ENCODE results near the gene SCMH1. TPM values are rescaled to one million over a fixed set of nuclear protein-coding genes. Genes with fewer than 3 reads are reported as not detected.

Gene SCMH1
- total RNA-seq, 1 experiment from 2014 or later = 19.4 TPM

- Mint-ChIP-seq H3K9me3 (no peaks in the 10 kb centered on the region), H3K27ac (no peak overlapping the region), H3K4me1 (peaks cover 5% of the 10 kb centered on the region), H3K36me3 (no peaks in the 10 kb centered on the region), H3K27me3 (ENCODE audit: low read depth) (no peaks in the 10 kb centered on the region), H3K4me3 (no peak overlapping the region)
- ATAC-seq (no peak), DNase-seq (ENCODE audit: low spot score) (no peak)
- no peak for TF ChIP-seq NR1H2 (CRISPR knock-in tag; IDR thresholded peaks at IDR 0.05)
- no peak for TF ChIP-seq E2F1 (CRISPR knock-in tag; IDR thresholded peaks at IDR 0.05)
- no peak for TF ChIP-seq PREB (CRISPR knock-in tag; IDR thresholded peaks at IDR 0.05; ENCODE audit: borderline replicate concordance)
- no peak for TF ChIP-seq JUN (CRISPR knock-in tag; IDR thresholded peaks at IDR 0.05)
- TF ChIP-seq GRHL2 (CRISPR knock-in tag; IDR thresholded peaks at IDR 0.05; ENCODE audit: insufficient replicate concordance, severe bottlenecking) = no peak
- TF ChIP-seq RELA (CRISPR knock-in tag; IDR thresholded peaks at IDR 0.05; ENCODE audit: borderline replicate concordance) = no peak
- no peak for TF ChIP-seq ELF4 (CRISPR knock-in tag; IDR thresholded peaks at IDR 0.05; ENCODE audit: low read depth)
- TF ChIP-seq OVOL2 (CRISPR knock-in tag; IDR thresholded peaks at IDR 0.05; ENCODE audit: borderline replicate concordance) = no peak
- no peak for TF ChIP-seq ZBTB21 (CRISPR knock-in tag; IDR thresholded peaks at IDR 0.05; ENCODE audit: borderline replicate concordance)
- TF ChIP-seq TEAD4 (CRISPR knock-in tag; IDR thresholded peaks at IDR 0.05) = no peak
- no peak for TF ChIP-seq IRF2 (CRISPR knock-in tag; IDR thresholded peaks at IDR 0.05; ENCODE audit: borderline replicate concordance, low read depth)
- no peak for TF ChIP-seq MAX (CRISPR knock-in tag; IDR thresholded peaks at IDR 0.05)
- no peak for TF ChIP-seq CTCF (IDR thresholded peaks at IDR 0.05)
- TF ChIP-seq NR3C1 (CRISPR knock-in tag; conservative IDR thresholded peaks at IDR 0.05; ENCODE audit: low read depth) = no peak
- TF ChIP-seq CBFB (CRISPR knock-in tag; IDR thresholded peaks at IDR 0.05; ENCODE audit: low read depth) = no peak
- no peak for TF ChIP-seq TP53 (CRISPR knock-in tag; IDR thresholded peaks at IDR 0.05)
- POLR2A ChIA-PET = no interaction called here
- CTCF ChIA-PET = no interaction called here
These were observed 143.2 kb downstream of the SCMH1 start for GRCh38 chr1:41098730-41099460.

- H3K36me3 Mint-ChIP-seq = no peaks in the 10 kb centered on the region
- H3K9me3 Mint-ChIP-seq = no peaks in the 10 kb centered on the region
- DNase-seq (ENCODE audit: low spot score) = no peak
- H3K27me3 Mint-ChIP-seq (ENCODE audit: low read depth) = no peaks in the 10 kb centered on the region
- H3K27ac Mint-ChIP-seq = no peak overlapping the region
- H3K4me1 Mint-ChIP-seq = no peaks in the 10 kb centered on the region
- no peak overlapping the region for H3K4me3 Mint-ChIP-seq
- ChIA-PET CTCF (interaction anchor here (0.5 to 0.9 kb wide), 2 partner anchors 11 to 1903 kb away, joined by 3 read pairs; no protein-coding TSS in a partner anchor), POLR2A (no interaction called here)
- no peak for ATAC-seq
- TF ChIP-seq MYBL2 (CRISPR knock-in tag; IDR thresholded peaks at IDR 0.05) (no peak), FOXJ3 (CRISPR knock-in tag; IDR thresholded peaks at IDR 0.05; ENCODE audit: borderline replicate concordance) (no peak), ZMAT4 (CRISPR knock-in tag; IDR thresholded peaks at IDR 0.05) (no peak), NFYB (CRISPR knock-in tag; conservative IDR thresholded peaks at IDR 0.05; ENCODE audit: low read depth) (no peak), STAT6 (CRISPR knock-in tag; conservative IDR thresholded peaks at IDR 0.05; ENCODE audit: low read depth) (no peak), FOXK1 (CRISPR knock-in tag; IDR thresholded peaks at IDR 0.05) (no peak), GABPB1 (CRISPR knock-in tag; IDR thresholded peaks at IDR 0.05) (no peak), TP53 (CRISPR knock-in tag; IDR thresholded peaks at IDR 0.05) (no peak), PRRX2 (CRISPR knock-in tag; IDR thresholded peaks at IDR 0.05) (no peak), ETV6 (CRISPR knock-in tag; IDR thresholded peaks at IDR 0.05) (no peak)
These were observed 145.0 kb downstream of the SCMH1 start for GRCh38 chr1:41097105-41097504.
